H9 (cell line): ENCODE measurements around the gene EHD3. TPM values are rescaled to one million over a fixed set of nuclear protein-coding genes. Genes with fewer than 3 reads are reported as not detected.

Experiments
- DNase-seq: peaks from one replicate; pipeline ENCODE4 v3.0.0-alpha.2; 2017
- H2AFZ ChIP-seq: one replicate; pipeline ENCODE4 v1.6.1; 2013; ENCODE audit warnings: mild to moderate bottlenecking, low read length, control low read depth, moderate library complexity
- H2AK5ac ChIP-seq: 2 replicates; pipeline ENCODE4 v1.6.1; 2013; ENCODE audit warnings: low read length, control low read depth, mixed read lengths; ENCODE audit not compliant: insufficient read length
- H2BK120ac ChIP-seq: one replicate; pipeline ENCODE4 v1.6.1; 2013; ENCODE audit warnings: low read depth, mild to moderate bottlenecking, low read length, control low read depth, inconsistent platforms; ENCODE audit not compliant: poor library complexity, severe bottlenecking
- H2BK12ac ChIP-seq: 2 replicates; pipeline ENCODE4 v1.6.1; 2013; ENCODE audit warnings: low read length, control low read depth, mixed read lengths, low read depth; ENCODE audit not compliant: insufficient read length
- H2BK15ac ChIP-seq: 2 replicates; pipeline ENCODE4 v1.6.1; 2013; ENCODE audit warnings: low read depth, low read length, control low read depth
- H2BK20ac ChIP-seq: one replicate; pipeline ENCODE4 v1.6.1; 2013; ENCODE audit warnings: low read depth, mild to moderate bottlenecking, low read length, control low read depth, inconsistent platforms; ENCODE audit not compliant: poor library complexity, severe bottlenecking
- H2BK5ac ChIP-seq: 2 replicates; pipeline ENCODE4 v1.6.1; 2013; ENCODE audit warnings: low read length, control low read depth, mixed read lengths; ENCODE audit not compliant: insufficient read length
- H3K14ac ChIP-seq: 2 replicates; pipeline ENCODE4 v1.6.1; 2013; ENCODE audit warnings: low read length, control low read depth; ENCODE audit not compliant: insufficient read depth
- H3K18ac ChIP-seq: 2 replicates; pipeline ENCODE4 v1.6.1; 2013; ENCODE audit warnings: low read depth, mild to moderate bottlenecking, mixed read lengths, low read length, control low read depth; ENCODE audit not compliant: insufficient read length
- H3K23ac ChIP-seq: 2 replicates; pipeline ENCODE4 v1.6.1; 2013; ENCODE audit warnings: low read length, control low read depth, mixed read lengths, low read depth; ENCODE audit not compliant: insufficient read length
- H3K23me2 ChIP-seq: 2 replicates; pipeline ENCODE4 v1.6.1; 2013; ENCODE audit warnings: low read depth, mild to moderate bottlenecking, mixed read lengths, low read length, control low read depth; ENCODE audit not compliant: insufficient read length, poor library complexity, severe bottlenecking
- H3K27ac ChIP-seq: 2 replicates; pipeline ENCODE4 v1.5.1; 2013; ENCODE audit warnings: low read length, control low read depth, mixed read lengths, low read depth; ENCODE audit not compliant: insufficient read length
- H3K27me3 ChIP-seq: 2 replicates; pipeline ENCODE4 v1.6.1; 2013; ENCODE audit warnings: low read length, control low read depth, inconsistent platforms; ENCODE audit not compliant: insufficient read depth
- H3K4ac ChIP-seq: 2 replicates; pipeline ENCODE4 v1.6.1; 2013; ENCODE audit warnings: low read depth, mild to moderate bottlenecking, control low read depth, inconsistent platforms, low read length, moderate library complexity
- H3K4me1 ChIP-seq: 2 replicates; pipeline ENCODE4 v1.6.1; 2013; ENCODE audit warnings: low read length, control low read depth, inconsistent platforms; ENCODE audit not compliant: insufficient read depth
- H3K4me2 ChIP-seq: 2 replicates; pipeline ENCODE4 v1.6.1; 2013; ENCODE audit warnings: low read length, control low read depth, mixed read lengths; ENCODE audit not compliant: insufficient read length, insufficient read depth
- H3K56ac ChIP-seq: 2 replicates; pipeline ENCODE4 v1.6.1; 2013; ENCODE audit warnings: low read depth, mild to moderate bottlenecking, mixed read lengths, low read length, control low read depth; ENCODE audit not compliant: insufficient read length
- H3K79me1 ChIP-seq: 2 replicates; pipeline ENCODE4 v1.6.1; 2013; ENCODE audit warnings: low read depth, mild to moderate bottlenecking, moderate library complexity, low read length, control low read depth, inconsistent platforms; ENCODE audit not compliant: insufficient read depth, poor library complexity, severe bottlenecking
- H3K79me2 ChIP-seq: 2 replicates; pipeline ENCODE4 v1.6.1; 2013; ENCODE audit warnings: low read length, control low read depth, inconsistent platforms; ENCODE audit not compliant: insufficient read depth
- H3K9ac ChIP-seq: 2 replicates; pipeline ENCODE4 v1.6.1; 2013; ENCODE audit warnings: low read length, control low read depth, mixed read lengths; ENCODE audit not compliant: insufficient read length; ENCODE audit errors: extremely low read depth
- H3K9me3 ChIP-seq: one replicate; pipeline ENCODE4 v1.6.1; 2013; ENCODE audit warnings: low read depth, low read length, inconsistent platforms; ENCODE audit not compliant: control insufficient read depth
- H3T11ph ChIP-seq: one replicate; pipeline ENCODE4 v1.6.1; 2013; ENCODE audit warnings: mild to moderate bottlenecking, low read length, control low read depth, inconsistent platforms
- H4K20me1 ChIP-seq: one replicate; pipeline ENCODE4 v1.6.1; 2013; ENCODE audit not compliant: control insufficient read depth, insufficient read length, insufficient read depth
- H4K5ac ChIP-seq: 2 replicates; pipeline ENCODE4 v1.6.1; 2013; ENCODE audit warnings: low read depth, mild to moderate bottlenecking, mixed read lengths, low read length, control low read depth; ENCODE audit not compliant: insufficient read length
- H4K8ac ChIP-seq: replicated peaks from 2 replicates; pipeline ENCODE4 v1.6.1; 2013; ENCODE audit warnings: low read length, control low read depth, mixed read lengths, low read depth; ENCODE audit not compliant: insufficient read length
- H4K91ac ChIP-seq: 2 replicates; pipeline ENCODE4 v1.6.1; 2013; ENCODE audit warnings: low read depth, mild to moderate bottlenecking, moderate library complexity, mixed read lengths, low read length, control low read depth; ENCODE audit not compliant: insufficient read length
- H3K27ac Mint-ChIP-seq, 3 experiments: 2 replicates in 2 of 3; 3 replicates in 1 of 3; pipeline ENCODE4 v1.8.0; 2020 to 2021; ENCODE audit warnings: mixed read lengths in 3 of 3, mild to moderate bottlenecking in 1 of 3, moderate library complexity in 1 of 3
- H3K27me3 Mint-ChIP-seq: 2 replicates; pipeline ENCODE4 v1.8.0; 2021; ENCODE audit warnings: low read depth, mild to moderate bottlenecking, moderate library complexity, mixed read lengths
- H3K36me3 Mint-ChIP-seq, 3 experiments: 2 replicates in 2 of 3; 3 replicates in 1 of 3; pipeline ENCODE4 v1.8.0; 2020 to 2021; ENCODE audit warnings: low read depth in 3 of 3, mixed read lengths in 3 of 3; ENCODE audit not compliant: insufficient read depth in 1 of 3
- H3K4me1 Mint-ChIP-seq, 2 experiments: 2 replicates each; pipeline ENCODE4 v1.8.0; 2020; ENCODE audit warnings: mixed read lengths in 2 of 2
- H3K4me3 Mint-ChIP-seq, 2 experiments: 2 replicates in 1 of 2; 3 replicates in 1 of 2; pipeline ENCODE4 v1.8.0; 2020 to 2021; ENCODE audit warnings: mild to moderate bottlenecking in 2 of 2, mixed read lengths in 2 of 2, moderate library complexity in 1 of 2
- H3K9me3 Mint-ChIP-seq, 2 experiments: 2 replicates in 1 of 2; 3 replicates in 1 of 2; pipeline ENCODE4 v1.8.0; 2020; ENCODE audit warnings: mild to moderate bottlenecking in 2 of 2, mixed read lengths in 2 of 2, moderate library complexity in 1 of 2
- WGBS: extraction: QIAGEN DNeasy Blood & Tissue Kit; methylation state at CpG from one replicate; pipeline ENCODE4 v1.1.7; 2013; ENCODE audit warnings: missing lambda C conversion rate, low lambda C conversion rate, mixed read lengths; ENCODE audit not compliant: insufficient read length; ENCODE audit errors: extremely low coverage; 5-methylcytosine and 5-hydroxymethylcytosine counted together
- total RNA-seq: library from RNA; stranded (reverse); gene quantifications from 2 replicates; pipeline ENCODE4 v1.2.1, GENCODE V29; 2021
- TF ChIP-seq, protein P1 (sequence below): fragments of 200-600 bp; sonication (generic); conservative IDR thresholded peaks from 3 replicates; pipeline ENCODE4 v1.8.0; 2021; ENCODE audit warnings: antibody characterized with exemption, mild to moderate bottlenecking

EHD3 gene
- total RNA-seq, 1 experiment from 2014 or later = 8.3 TPM

GRCh38 chr2:31275976-31276375 lies 42.0 kb downstream of the EHD3 start:
- Mint-ChIP-seq H3K4me3 (no peak overlapping the region), H3K27ac (no peak overlapping the region)

More at GRCh38 chr2:31275976-31276375, 42.0 kb downstream of the EHD3 start:
- H3K14ac ChIP-seq = no peak overlapping the region
- no peaks in the 10 kb centered on the region for H3K36me3 Mint-ChIP-seq
- H3K23ac ChIP-seq = no peak overlapping the region
- 0 out of 2 replicates have a peak, but pooled peaks cover 2% of the 10 kb centered on the region for H3K27me3 Mint-ChIP-seq
- H3K56ac ChIP-seq = no peak overlapping the region
- H3K9ac ChIP-seq = no peak overlapping the region
- no peak overlapping the region for H2BK5ac ChIP-seq
- H3K18ac ChIP-seq = no peak overlapping the region
- H3K4ac ChIP-seq = no peak overlapping the region
- no peak overlapping the region for H2BK120ac ChIP-seq
- H4K20me1 ChIP-seq = no peaks in the 10 kb centered on the region
- no peak overlapping the region for H2BK15ac ChIP-seq
- H4K8ac ChIP-seq = no peak overlapping the region
- H3K4me1 ChIP-seq = no peaks in the 10 kb centered on the region
- no peak overlapping the region for H3K4me2 ChIP-seq
- H2AK5ac ChIP-seq = no peak overlapping the region
- no peaks in the 10 kb centered on the region for H3K79me1 ChIP-seq
- TF ChIP-seq, protein P1, sequence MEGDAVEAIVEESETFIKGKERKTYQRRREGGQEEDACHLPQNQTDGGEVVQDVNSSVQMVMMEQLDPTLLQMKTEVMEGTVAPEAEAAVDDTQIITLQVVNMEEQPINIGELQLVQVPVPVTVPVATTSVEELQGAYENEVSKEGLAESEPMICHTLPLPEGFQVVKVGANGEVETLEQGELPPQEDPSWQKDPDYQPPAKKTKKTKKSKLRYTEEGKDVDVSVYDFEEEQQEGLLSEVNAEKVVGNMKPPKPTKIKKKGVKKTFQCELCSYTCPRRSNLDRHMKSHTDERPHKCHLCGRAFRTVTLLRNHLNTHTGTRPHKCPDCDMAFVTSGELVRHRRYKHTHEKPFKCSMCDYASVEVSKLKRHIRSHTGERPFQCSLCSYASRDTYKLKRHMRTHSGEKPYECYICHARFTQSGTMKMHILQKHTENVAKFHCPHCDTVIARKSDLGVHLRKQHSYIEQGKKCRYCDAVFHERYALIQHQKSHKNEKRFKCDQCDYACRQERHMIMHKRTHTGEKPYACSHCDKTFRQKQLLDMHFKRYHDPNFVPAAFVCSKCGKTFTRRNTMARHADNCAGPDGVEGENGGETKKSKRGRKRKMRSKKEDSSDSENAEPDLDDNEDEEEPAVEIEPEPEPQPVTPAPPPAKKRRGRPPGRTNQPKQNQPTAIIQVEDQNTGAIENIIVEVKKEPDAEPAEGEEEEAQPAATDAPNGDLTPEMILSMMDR = no peak
- no peaks in the 10 kb centered on the region for H3K79me2 ChIP-seq
- H4K5ac ChIP-seq = no peak overlapping the region
- H2BK12ac ChIP-seq = no peak overlapping the region
- no peak overlapping the region for H4K91ac ChIP-seq
- WGBS = no CpG with 5 or more reads among the region's 5 CpGs
- no peaks in the 10 kb centered on the region for H3K9me3 Mint-ChIP-seq
- H3T11ph ChIP-seq = no peak overlapping the region
- DNase-seq = no peak
- H3K9me3 ChIP-seq = no peaks in the 10 kb centered on the region
- H3K4me1 Mint-ChIP-seq = peaks cover 15 to 16% of the 10 kb centered on the region in 2 experiments
- H3K23me2 ChIP-seq = no peaks in the 10 kb centered on the region
- H2BK20ac ChIP-seq = no peak overlapping the region
- H2AFZ ChIP-seq = no peak overlapping the region
- no peak overlapping the region for H3K27ac ChIP-seq
- H3K27me3 ChIP-seq = no peaks in the 10 kb centered on the region
